GM21515 (cell line): ENCODE data around the gene DHRSX.
"Not testable (repeated sequence)": the region's sequence is repeated elsewhere in the genome, so short reads cannot be mapped to it uniquely, and the experiment has no call there.

Source experiments
- ATAC-seq: cut with Tn5 transposase; IDR thresholded peaks from one replicate; pipeline ENCODE4 v1.9.1; 2021; ENCODE audit not compliant: unreplicated experiment

The DHRSX gene

GRCh38 chrX:2226906-2227656 is 273.7 kb downstream of the DHRSX start:
- ATAC-seq = no peak

- ATAC-seq = no peak
These were observed 274.6 kb downstream of the DHRSX start for GRCh38 chrX:2226182-2226581.

GRCh38 chrX:2224597-2225235 is 276.1 kb downstream of the DHRSX start:
- ATAC-seq = no peak

- ATAC-seq = no peak
These were observed 276.6 kb downstream of the DHRSX start for GRCh38 chrX:2224161-2224560.

GRCh38 chrX:2220829-2221567 is 279.8 kb downstream of the DHRSX start:
- ATAC-seq = peak; percentile 72

- no peak for ATAC-seq
These were observed 280.5 kb downstream of the DHRSX start for GRCh38 chrX:2220296-2220695.

GRCh38 chrX:2214138-2214823 is 286.5 kb downstream of the DHRSX start:
- ATAC-seq = not testable (repeated sequence)

- not testable (repeated sequence) for ATAC-seq
These were observed 289.1 kb downstream of the DHRSX start for GRCh38 chrX:2211667-2212066.

DNA sequence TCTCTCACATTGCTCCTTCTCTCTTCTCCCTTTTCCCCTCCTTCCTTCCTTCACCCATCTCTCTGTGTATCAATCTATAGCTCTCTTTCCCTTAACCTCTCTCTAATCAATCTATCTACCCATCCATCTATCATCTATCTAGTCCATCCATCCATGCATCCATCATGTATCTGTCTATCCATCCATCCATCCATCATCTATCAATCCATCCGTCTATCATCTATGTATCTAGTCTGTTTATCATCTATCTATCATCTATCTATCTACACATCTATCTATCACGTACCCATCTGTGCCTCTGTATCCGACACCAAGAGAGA is 307.5 kb downstream of the DHRSX start:
- no peak for ATAC-seq

GRCh38 chrX:2192584-2193272 is 308.0 kb downstream of the DHRSX start:
- no peak for ATAC-seq

- no peak for ATAC-seq
These were observed 311.9 kb downstream of the DHRSX start for GRCh38 chrX:2188840-2189239.

DNA sequence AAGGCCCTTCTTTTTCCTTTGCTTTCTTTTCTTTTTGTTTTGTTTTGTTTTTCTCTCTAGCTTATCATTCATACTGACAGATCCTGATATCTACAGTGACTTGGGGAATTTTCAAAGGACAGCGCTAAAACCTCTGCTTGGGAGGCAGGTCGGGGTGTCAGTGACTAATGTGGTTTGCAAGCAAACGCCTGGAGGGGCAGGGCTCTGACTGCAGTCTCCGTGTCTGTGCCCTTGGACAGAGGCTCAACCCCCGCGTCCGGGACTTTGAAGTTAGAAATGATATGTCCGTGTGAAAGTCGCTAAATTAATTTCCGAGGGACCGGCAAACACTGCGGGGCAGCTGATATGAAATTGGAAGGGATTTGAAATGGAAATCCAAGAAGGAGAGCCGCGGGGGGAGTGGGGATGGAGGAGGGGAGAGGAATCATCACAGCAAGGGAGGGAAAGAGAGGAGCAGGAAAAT is 312.4 kb downstream of the DHRSX start:
- no peak for ATAC-seq

- no peak for ATAC-seq
These were observed 313.2 kb downstream of the DHRSX start for GRCh38 chrX:2187352-2188115.

DNA sequence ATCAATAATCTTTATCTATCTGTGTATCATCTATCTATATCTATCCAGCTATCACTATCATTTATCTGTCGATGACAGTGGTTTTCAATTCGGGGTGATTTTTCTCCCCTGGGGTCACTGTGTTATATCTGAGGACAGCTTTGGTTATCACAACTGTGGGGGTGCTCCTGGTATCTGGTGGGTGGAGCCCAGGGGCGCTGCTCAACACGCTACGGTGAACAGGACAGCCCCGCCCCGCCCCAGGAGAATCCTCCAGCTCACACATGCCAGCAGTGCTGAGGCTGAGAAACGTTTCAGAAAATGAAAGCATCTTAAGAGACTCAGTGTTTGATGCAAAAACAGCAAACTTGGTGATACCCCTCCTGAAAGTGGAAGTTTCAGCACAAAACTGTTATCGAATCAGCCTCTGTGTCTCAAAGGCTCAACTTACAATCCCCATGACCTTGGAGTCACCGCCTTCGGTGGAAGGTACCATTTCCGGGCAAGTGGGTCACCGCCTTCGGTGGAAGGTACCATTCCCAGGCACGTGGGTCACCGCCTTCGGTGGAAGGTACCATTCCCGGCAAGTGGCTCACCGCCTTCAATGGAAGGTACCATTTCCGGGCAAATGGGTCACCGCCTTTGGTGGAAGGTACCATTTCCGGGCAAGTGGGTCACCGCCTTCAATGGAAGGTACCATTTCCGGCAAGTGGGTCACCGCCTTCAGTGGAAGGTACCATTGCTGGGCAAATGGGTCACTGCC is 315.3 kb downstream of the DHRSX start:
- ATAC-seq = no peak

DNA sequence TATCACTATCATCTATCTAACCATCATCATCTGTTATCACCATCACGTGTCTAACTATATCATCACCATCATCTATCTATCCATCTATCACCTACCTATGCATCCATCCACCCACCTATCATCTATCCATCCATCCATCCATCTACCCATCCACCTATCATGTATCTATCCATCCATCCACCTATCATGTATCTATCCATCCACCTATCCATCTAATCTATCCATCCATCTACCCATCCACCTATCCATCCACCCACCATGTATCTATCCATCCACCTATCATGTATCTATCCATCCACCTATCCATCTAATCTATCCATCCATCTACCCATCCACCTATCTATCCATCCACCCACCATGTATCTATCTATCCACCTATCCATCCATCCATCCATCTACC is 316.7 kb downstream of the DHRSX start:
- no peak for ATAC-seq

DNA sequence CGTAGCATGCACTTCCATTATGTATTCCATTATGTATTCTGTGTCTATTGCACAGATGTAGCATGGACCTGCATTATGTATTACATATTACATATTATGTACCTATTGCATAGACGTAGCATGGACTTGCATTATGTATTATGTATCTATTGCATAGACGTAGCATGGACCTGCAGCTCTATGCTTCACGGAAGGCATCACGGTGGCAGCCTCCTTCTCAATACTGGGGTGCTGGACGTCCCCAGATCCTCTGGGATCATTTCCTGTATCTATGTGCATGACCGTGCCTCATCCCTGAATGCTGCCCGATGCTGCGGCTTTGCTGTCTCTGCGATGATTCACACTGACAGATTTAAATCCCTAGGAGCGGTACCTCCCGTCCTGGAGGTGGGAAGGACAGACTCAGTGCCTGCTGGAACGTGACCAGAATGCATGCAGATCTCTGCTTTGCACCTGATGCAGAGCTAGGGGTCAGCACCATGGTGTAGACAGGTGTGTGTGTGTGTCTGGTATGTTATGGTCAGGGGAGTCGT is 317.5 kb downstream of the DHRSX start:
- ATAC-seq = no peak

DNA sequence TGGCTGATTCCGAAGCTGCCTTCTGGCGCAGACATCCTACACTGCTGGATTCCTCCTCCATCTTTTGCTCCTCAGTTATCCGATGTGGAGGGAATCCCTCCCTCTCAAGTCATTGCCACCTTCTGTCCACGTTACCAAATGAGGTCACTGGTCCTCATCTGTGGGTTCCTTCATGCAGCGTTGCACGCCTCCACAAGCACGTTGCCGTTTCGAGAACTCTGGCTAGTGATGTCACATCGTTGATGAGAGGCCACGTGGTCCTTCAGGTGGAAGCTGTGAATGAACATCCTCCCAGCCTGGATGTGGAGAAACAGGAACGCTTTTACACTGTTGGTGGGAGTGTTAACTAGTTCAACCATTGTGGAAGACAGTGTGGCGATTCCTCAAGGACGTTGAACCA is 323.2 kb downstream of the DHRSX start:
- no peak for ATAC-seq

DNA sequence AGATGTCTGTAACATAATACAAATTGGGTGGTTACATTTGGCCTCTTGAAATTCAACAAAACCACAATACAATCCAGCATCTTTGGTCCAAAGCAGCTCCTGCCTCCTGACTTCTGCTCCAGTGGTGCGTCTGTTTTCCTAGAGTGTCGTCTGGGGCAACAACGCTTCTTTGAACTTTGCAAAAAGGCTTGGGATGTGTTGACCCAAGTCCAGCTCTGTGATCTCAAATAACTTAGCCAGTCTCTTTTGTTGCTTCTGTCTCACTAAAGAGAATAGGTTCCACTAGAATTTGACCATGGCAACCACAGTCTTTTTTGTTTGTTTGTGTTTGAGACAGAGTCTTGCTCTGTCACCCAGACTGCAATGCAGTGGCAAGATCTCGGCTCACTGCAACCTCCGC is 324.0 kb downstream of the DHRSX start:
- no peak for ATAC-seq

DNA sequence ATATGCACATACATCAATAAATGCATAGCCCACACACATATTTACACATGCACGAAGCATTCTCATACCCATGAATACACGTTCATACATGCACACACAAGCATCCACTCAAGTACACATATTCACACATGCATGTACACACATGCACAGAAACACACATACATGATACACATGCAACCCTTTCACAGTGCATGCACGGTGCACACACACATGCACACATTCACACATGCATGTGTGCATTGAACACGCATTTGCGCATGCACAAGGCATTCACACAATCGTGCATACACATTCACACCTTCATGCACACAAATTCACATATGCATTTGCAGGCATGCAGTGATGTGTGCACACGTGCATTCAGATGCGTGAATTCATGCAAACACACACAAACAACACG is 324.5 kb downstream of the DHRSX start:
- ATAC-seq = no peak
